HEK293T (cell line): Measurements from ENCODE around the gene AK5.

ENCODE experiments used
- ARNT ChIP-seq: fragments of 450-650 bp; IDR thresholded peaks from 2 replicates; pipeline ENCODE4 v1.6.1; 2017; ENCODE audit warnings: mild to moderate bottlenecking
- BHLHE40 ChIP-seq: fragments of 450-650 bp; IDR thresholded peaks from 2 replicates; pipeline ENCODE4 v1.6.1; 2016; ENCODE audit warnings: mild to moderate bottlenecking, moderate library complexity, borderline replicate concordance
- CTBP1 ChIP-seq: fragments of 450-650 bp; IDR thresholded peaks from 2 replicates; pipeline ENCODE4 v1.6.1; 2016; ENCODE audit warnings: borderline replicate concordance
- ELF4 ChIP-seq: fragments of 450-650 bp; IDR thresholded peaks from 2 replicates; pipeline ENCODE4 v1.6.1; 2017; ENCODE audit warnings: antibody characterized with exemption
- FOXM1 ChIP-seq: fragments of 450-650 bp; IDR thresholded peaks from 2 replicates; pipeline ENCODE4 v1.6.1; 2017; ENCODE audit warnings: mild to moderate bottlenecking, borderline replicate concordance
- NFRKB ChIP-seq: fragments of 450-650 bp; IDR thresholded peaks from 2 replicates; pipeline ENCODE4 v1.6.1; 2016; ENCODE audit warnings: mild to moderate bottlenecking, moderate library complexity
- TARDBP ChIP-seq: fragments of 450-650 bp; IDR thresholded peaks from 2 replicates; pipeline ENCODE4 v1.6.1; 2016

DNA sequence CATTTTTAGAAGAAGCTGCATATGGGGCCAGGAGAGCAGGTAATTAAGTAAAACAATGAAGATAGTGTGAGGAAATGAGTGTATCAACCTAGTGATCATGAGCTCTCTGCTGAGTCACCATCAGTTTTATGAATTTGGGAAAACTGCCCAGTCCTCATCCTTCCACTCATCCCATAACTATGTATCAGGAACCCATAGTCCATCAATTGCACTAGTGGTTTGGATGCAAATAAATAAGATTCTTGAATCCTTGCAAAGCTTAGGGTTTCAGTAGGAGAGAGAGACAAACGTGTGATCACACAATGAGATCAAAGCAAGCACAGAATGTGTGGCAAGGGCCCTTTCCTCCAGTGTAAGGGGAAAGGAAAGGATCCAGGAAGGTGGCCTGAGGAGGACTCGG lies 255.0 kb downstream of the AK5 start:
- TF ChIP-seq TARDBP (no peak), ELF4 (no peak), FOXM1 (no peak), ARNT (no peak), CTBP1 (no peak), BHLHE40 (no peak), NFRKB (no peak)
